SK-N-SH (cell line): Measurements from ENCODE around the gene CELF2. TPM values are rescaled to one million over a fixed set of nuclear protein-coding genes. Genes with fewer than 3 reads are reported as not detected.

Experiments used
- CTCF ChIA-PET: fragments of 300-600, 350-600 bp; formaldehyde crosslinking; extraction: SDS; loops from one replicate; lab custom pipeline; 2021; lab: Yijun Ruan, JAX
- POLR2A ChIA-PET: fragments of 350-600 bp; sonication (Branson Sonifier 250); formaldehyde crosslinking; extraction: SDS; loops from one replicate; lab custom pipeline; 2020; ENCODE audit warnings: antibody characterized with exemption, inconsistent platforms; lab: Yijun Ruan, JAX
- DNase-seq: peaks from one replicate; pipeline ENCODE4 v3.0.0; 2012
- H2AFZ ChIP-seq: fragments of 200-600 bp; sonication (generic); 2 replicates; pipeline ENCODE4 v1.8.1; 2016; ENCODE audit warnings: antibody characterized with exemption, mild to moderate bottlenecking, low read depth
- H3F3A ChIP-seq: fragments of 200-600 bp; sonication (generic); replicated peaks from 2 replicates; pipeline ENCODE3; 2016; ENCODE audit warnings: antibody characterized with exemption, mild to moderate bottlenecking; ENCODE audit not compliant: insufficient read depth
- H3K27ac ChIP-seq, 2 experiments: fragments of 200-500 bp in 1 of 2; fragments of 200-600 bp in 1 of 2; sonication (Bioruptor generic) in 1 of 2; sonication (generic), shearing (Covaris generic) in 1 of 2; 2 replicates each; pipeline versions ENCODE4 v1.5.1 to v1.6.1; 2014 to 2016; ENCODE audit warnings: low read depth in 2 of 2, inconsistent platforms in 1 of 2, low read length in 1 of 2, mild to moderate bottlenecking in 1 of 2, mixed read lengths in 1 of 2
- H3K27me3 ChIP-seq: fragments of 200-600 bp; sonication (generic), shearing (Covaris generic); 2 replicates; pipeline ENCODE4 v1.6.1; 2016; ENCODE audit warnings: mixed run types; ENCODE audit not compliant: insufficient read depth
- H3K36me3 ChIP-seq, 2 experiments: fragments of 200-500 bp in 1 of 2; fragments of 200-600 bp in 1 of 2; sonication (Bioruptor generic) in 1 of 2; sonication (generic) in 1 of 2; replicated peaks in 1 of 2; 2 replicates each; pipeline versions ENCODE3 to v1.5.1; 2014 to 2016; ENCODE audit warnings: low read length in 1 of 2, mild to moderate bottlenecking in 1 of 2; ENCODE audit not compliant: insufficient read depth in 2 of 2, control insufficient read depth in 1 of 2
- H3K4me1 ChIP-seq, 2 experiments: fragments of 200-500 bp in 1 of 2; fragments of 200-600 bp in 1 of 2; sonication (Bioruptor generic) in 1 of 2; sonication (generic), shearing (Covaris generic) in 1 of 2; 2 replicates each; pipeline versions ENCODE4 v1.5.1 to v1.6.1; 2014 to 2016; ENCODE audit warnings: low read depth in 1 of 2, low read length in 1 of 2, mixed run types in 1 of 2; ENCODE audit not compliant: insufficient read depth in 2 of 2, control insufficient read depth in 1 of 2
- H3K4me2 ChIP-seq: fragments of 200-600 bp; sonication (generic), shearing (Covaris generic); 2 replicates; pipeline ENCODE4 v1.6.1; 2017; ENCODE audit warnings: mixed run types
- H3K4me3 ChIP-seq, 2 experiments: fragments of 200-500 bp in 1 of 2; fragments of 200-600 bp in 1 of 2; sonication (Bioruptor generic) in 1 of 2; sonication (generic), shearing (Covaris generic) in 1 of 2; 2 replicates each; pipeline versions ENCODE4 v1.5.1 to v1.8.1; 2014 to 2016; ENCODE audit warnings: low read depth in 2 of 2, inconsistent platforms in 1 of 2, low read length in 1 of 2, mild to moderate bottlenecking in 1 of 2, mixed read lengths in 1 of 2, moderate library complexity in 1 of 2
- H3K79me2 ChIP-seq: fragments of 200-600 bp; sonication (generic); 2 replicates; pipeline ENCODE4 v1.8.1; 2017; ENCODE audit warnings: mild to moderate bottlenecking; ENCODE audit not compliant: insufficient read depth
- H3K9ac ChIP-seq: fragments of 200-600 bp; sonication (generic); 2 replicates; pipeline ENCODE4 v1.6.1; 2017; ENCODE audit warnings: mixed run types
- H3K9me2 ChIP-seq: fragments of 200-600 bp; sonication (generic); 2 replicates; pipeline ENCODE4 v1.6.1; 2017; ENCODE audit warnings: mixed run types
- H3K9me3 ChIP-seq: fragments of 200-600 bp; sonication (generic); 2 replicates; pipeline ENCODE4 v1.6.1; 2017; ENCODE audit warnings: mixed run types, mild to moderate bottlenecking, moderate library complexity
- H4K20me1 ChIP-seq: fragments of 200-600 bp; sonication (generic); 2 replicates; pipeline ENCODE4 v1.6.1; 2017; ENCODE audit warnings: mild to moderate bottlenecking, mixed run types; ENCODE audit not compliant: insufficient read depth
- CHD2 ChIP-seq: fragments of 150-350 bp; IDR thresholded peaks from 2 replicates; pipeline ENCODE4 v1.6.1; 2018; ENCODE audit warnings: low read length; ENCODE audit not compliant: partially characterized antibody
- ELF1 ChIP-seq: IDR thresholded peaks from 2 replicates; pipeline ENCODE4 v1.4.0; 2012
- FOXJ3 ChIP-seq: sonication (generic); formaldehyde crosslinking; IDR thresholded peaks from 2 replicates; pipeline ENCODE4 v1.5.1; 2020; ENCODE audit warnings: mild to moderate bottlenecking, missing genetic modification reagents
- FOXM1 ChIP-seq: IDR thresholded peaks from 2 replicates; pipeline ENCODE4 v1.4.0; 2012; ENCODE audit warnings: low read depth, mild to moderate bottlenecking
- GABPA ChIP-seq: IDR thresholded peaks from 2 replicates; pipeline ENCODE4 v1.4.0; 2012; ENCODE audit warnings: low read depth, mild to moderate bottlenecking
- GATA2 ChIP-seq: sonication (generic); formaldehyde crosslinking; IDR thresholded peaks from 2 replicates; pipeline ENCODE4 v1.5.0; 2020; ENCODE audit warnings: mild to moderate bottlenecking, missing genetic modification reagents
- JUND ChIP-seq: IDR thresholded peaks from 2 replicates; pipeline ENCODE4 v1.4.0; 2012
- MEF2A ChIP-seq: IDR thresholded peaks from 2 replicates; pipeline ENCODE4 v1.4.0; 2012; ENCODE audit warnings: low read depth, borderline replicate concordance
- MXI1 ChIP-seq: IDR thresholded peaks from 2 replicates; pipeline ENCODE4 v1.6.1; 2012; ENCODE audit warnings: mild to moderate bottlenecking, low read depth, low read length, improper control_type of control experiment
- NFIC ChIP-seq: IDR thresholded peaks from 2 replicates; pipeline ENCODE4 v1.4.0; 2012; ENCODE audit warnings: borderline replicate concordance
- NRF1 ChIP-seq: IDR thresholded peaks from 2 replicates; pipeline ENCODE4 v1.6.1; 2012; ENCODE audit warnings: low read depth, mild to moderate bottlenecking, low read length
- PBX3 ChIP-seq: IDR thresholded peaks from 2 replicates; pipeline ENCODE4; 2012
- POLR2AphosphoS5 ChIP-seq: IDR thresholded peaks from 2 replicates; pipeline ENCODE4 v1.6.1; 2012; ENCODE audit warnings: low read depth, low read length
- RAD21 ChIP-seq: IDR thresholded peaks from 2 replicates; pipeline ENCODE4 v1.6.1; 2012; ENCODE audit warnings: mild to moderate bottlenecking, low read length
- RCOR1 ChIP-seq: fragments of 150-350 bp; IDR thresholded peaks from 2 replicates; pipeline ENCODE4 v1.6.1; 2017; ENCODE audit warnings: antibody characterized with exemption, low read length
- REST ChIP-seq: IDR thresholded peaks from 2 replicates; pipeline ENCODE4 v1.6.1; 2012; ENCODE audit warnings: mild to moderate bottlenecking, low read depth, low read length, moderate library complexity
- RFX5 ChIP-seq: IDR thresholded peaks from 2 replicates; pipeline ENCODE4 v1.6.1; 2012; ENCODE audit warnings: mild to moderate bottlenecking, improper control_type of control experiment, low read length
- TAF1 ChIP-seq: IDR thresholded peaks from 2 replicates; pipeline ENCODE4 v1.6.1; 2012; ENCODE audit warnings: low read depth, mild to moderate bottlenecking, low read length, moderate library complexity, borderline replicate concordance
- WGBS: methylation state at CpG from one replicate; pipeline ENCODE4 v1.1.6; 2017; ENCODE audit warnings: low lambda C conversion rate; 5-methylcytosine and 5-hydroxymethylcytosine counted together
- polyA plus RNA-seq, 3 experiments: library from polyadenylated mRNA; depleted of rRNA; stranded (reverse); fragments of >200 nt; gene quantifications; 2 replicates each; pipeline ENCODE4 v1.2.3, GENCODE V29; 2012
- TF ChIP-seq, protein P1 (sequence below): fragments of 150-350 bp; IDR thresholded peaks from 2 replicates; pipeline ENCODE4 v1.6.1; 2016; ENCODE audit warnings: mild to moderate bottlenecking, low read depth, low read length
- TF ChIP-seq, protein P2 (sequence below): IDR thresholded peaks from 2 replicates; pipeline ENCODE4 v1.4.0; 2012; ENCODE audit warnings: low read depth

Gene CELF2
- polyA plus RNA-seq, 1 of the 3 experiments (the other 2 are of a cell fraction): 0.03 TPM

DNA sequence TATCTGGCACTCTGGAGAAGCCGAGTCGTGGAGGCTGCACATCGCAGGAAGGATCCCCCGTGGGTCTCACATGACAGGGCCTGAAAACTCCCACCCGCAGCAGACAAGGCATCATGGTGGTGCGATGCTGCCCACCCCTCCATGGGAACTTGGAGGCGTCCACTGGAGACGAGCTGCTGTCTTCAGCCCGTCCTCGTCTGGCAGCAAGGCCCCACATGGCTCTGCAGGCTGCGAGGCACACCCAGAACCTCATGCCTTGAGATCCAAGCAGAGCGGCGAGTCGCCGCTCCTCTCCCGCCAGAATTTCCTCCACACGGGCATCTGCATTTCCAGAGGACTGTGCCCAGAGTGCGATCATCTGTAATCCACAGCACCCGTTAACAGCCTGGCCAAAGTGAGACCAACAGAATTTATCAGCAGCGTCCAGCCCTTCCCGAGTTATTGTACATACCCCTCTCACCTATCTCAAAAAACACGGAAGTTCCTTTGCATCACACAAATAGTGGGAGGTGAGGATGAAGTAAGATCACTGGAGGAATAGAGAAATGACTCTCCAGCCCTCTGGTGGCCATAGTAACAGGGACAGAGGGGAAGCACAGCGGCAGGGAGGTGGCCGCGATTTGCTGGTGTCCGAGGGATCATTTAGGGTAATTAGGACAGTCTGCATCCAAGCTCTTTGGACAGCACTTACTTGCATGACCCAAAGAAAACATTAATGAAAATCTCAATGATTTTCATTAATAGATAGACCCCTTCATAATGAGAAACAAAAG is 301.3 kb downstream of the CELF2 start:
- no peak overlapping the region for H3K4me3 ChIP-seq
- H3K79me2 ChIP-seq: no peaks in the 10 kb centered on the region
- no peaks in the 10 kb centered on the region for H3F3A ChIP-seq
- TF ChIP-seq FOXM1: no peak
- TF ChIP-seq POLR2AphosphoS5: no peak
- TF ChIP-seq FOXJ3: no peak
- TF ChIP-seq TAF1: no peak
- TF ChIP-seq RAD21: no peak
- no peak for TF ChIP-seq ELF1
- TF ChIP-seq GATA2 (CRISPR knock-in tag): no peak
- TF ChIP-seq REST: no peak
- no peak for TF ChIP-seq RCOR1
- no peak for TF ChIP-seq MEF2A
- no peak for TF ChIP-seq MXI1
- no peak for TF ChIP-seq RFX5
- TF ChIP-seq, protein P1, sequence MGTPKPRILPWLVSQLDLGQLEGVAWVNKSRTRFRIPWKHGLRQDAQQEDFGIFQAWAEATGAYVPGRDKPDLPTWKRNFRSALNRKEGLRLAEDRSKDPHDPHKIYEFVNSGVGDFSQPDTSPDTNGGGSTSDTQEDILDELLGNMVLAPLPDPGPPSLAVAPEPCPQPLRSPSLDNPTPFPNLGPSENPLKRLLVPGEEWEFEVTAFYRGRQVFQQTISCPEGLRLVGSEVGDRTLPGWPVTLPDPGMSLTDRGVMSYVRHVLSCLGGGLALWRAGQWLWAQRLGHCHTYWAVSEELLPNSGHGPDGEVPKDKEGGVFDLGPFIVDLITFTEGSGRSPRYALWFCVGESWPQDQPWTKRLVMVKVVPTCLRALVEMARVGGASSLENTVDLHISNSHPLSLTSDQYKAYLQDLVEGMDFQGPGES: no peak
- no peak for TF ChIP-seq GABPA
- no peak for TF ChIP-seq PBX3
- TF ChIP-seq CHD2: no peak
- TF ChIP-seq NRF1: no peak
- TF ChIP-seq, protein P2, sequence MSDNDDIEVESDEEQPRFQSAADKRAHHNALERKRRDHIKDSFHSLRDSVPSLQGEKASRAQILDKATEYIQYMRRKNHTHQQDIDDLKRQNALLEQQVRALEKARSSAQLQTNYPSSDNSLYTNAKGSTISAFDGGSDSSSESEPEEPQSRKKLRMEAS: no peak
- no peak for TF ChIP-seq JUND
- no peak for TF ChIP-seq NFIC
- no peak overlapping the region for H3K4me2 ChIP-seq
- H3K27me3 ChIP-seq: no peaks in the 10 kb centered on the region
- POLR2A ChIA-PET: no interaction called here
- no peaks in the 10 kb centered on the region for H3K4me1 ChIP-seq
- no peak overlapping the region for H3K27ac ChIP-seq
- no peak overlapping the region for H3K9ac ChIP-seq
- CTCF ChIA-PET: interaction anchor here (0.9 kb wide), 1 partner anchor 24 kb away, joined by 3 read pairs; no protein-coding TSS in a partner anchor
- H3K36me3 ChIP-seq: no peaks in the 10 kb centered on the region
- no peaks in the 10 kb centered on the region for H3K9me2 ChIP-seq
- H2AFZ ChIP-seq: no peak overlapping the region
- no peak for DNase-seq
- H3K9me3 ChIP-seq: no peaks in the 10 kb centered on the region
- 47% methylated on average over 13 of the region's 26 CpGs for WGBS
- H4K20me1 ChIP-seq: no peaks in the 10 kb centered on the region
